GM23338 (cell line): ENCODE results near the gene FRAS1.

Experiments
- JUNB ChIP-seq: IDR thresholded peaks from one replicate; pipeline ENCODE4 v1.6.1; 2016; ENCODE audit warnings: antibody characterized with exemption; ENCODE audit not compliant: unreplicated experiment
- POLR2AphosphoS5 ChIP-seq: IDR thresholded peaks from 2 replicates; pipeline ENCODE4 v1.6.1; 2016; ENCODE audit warnings: antibody characterized with exemption, low read depth
- TF ChIP-seq, protein P1 (sequence below), 2 experiments: fragments of 200-600 bp in 1 of 2; sonication (generic) in 1 of 2; conservative IDR thresholded peaks; 2 replicates each; pipeline versions ENCODE4 v1.5.1 to v1.6.1; 2016 to 2017; ENCODE audit warnings: antibody characterized with exemption in 2 of 2, low read depth in 2 of 2, mild to moderate bottlenecking in 2 of 2, moderate library complexity in 1 of 2

- TF ChIP-seq POLR2AphosphoS5 (no peak), JUNB (no peak)
- TF ChIP-seq, protein P1, sequence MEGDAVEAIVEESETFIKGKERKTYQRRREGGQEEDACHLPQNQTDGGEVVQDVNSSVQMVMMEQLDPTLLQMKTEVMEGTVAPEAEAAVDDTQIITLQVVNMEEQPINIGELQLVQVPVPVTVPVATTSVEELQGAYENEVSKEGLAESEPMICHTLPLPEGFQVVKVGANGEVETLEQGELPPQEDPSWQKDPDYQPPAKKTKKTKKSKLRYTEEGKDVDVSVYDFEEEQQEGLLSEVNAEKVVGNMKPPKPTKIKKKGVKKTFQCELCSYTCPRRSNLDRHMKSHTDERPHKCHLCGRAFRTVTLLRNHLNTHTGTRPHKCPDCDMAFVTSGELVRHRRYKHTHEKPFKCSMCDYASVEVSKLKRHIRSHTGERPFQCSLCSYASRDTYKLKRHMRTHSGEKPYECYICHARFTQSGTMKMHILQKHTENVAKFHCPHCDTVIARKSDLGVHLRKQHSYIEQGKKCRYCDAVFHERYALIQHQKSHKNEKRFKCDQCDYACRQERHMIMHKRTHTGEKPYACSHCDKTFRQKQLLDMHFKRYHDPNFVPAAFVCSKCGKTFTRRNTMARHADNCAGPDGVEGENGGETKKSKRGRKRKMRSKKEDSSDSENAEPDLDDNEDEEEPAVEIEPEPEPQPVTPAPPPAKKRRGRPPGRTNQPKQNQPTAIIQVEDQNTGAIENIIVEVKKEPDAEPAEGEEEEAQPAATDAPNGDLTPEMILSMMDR (conservative IDR thresholded peaks at IDR 0.05; ENCODE audit: low read depth in 2 of 2), result no peak
Measured at GRCh38 chr4:78476108-78476704, 419.1 kb downstream of the FRAS1 start.
